ENCODE data around the gene CZIB.

GRCh38 chr1:53257454-53258081 lies 37.1 kb upstream of the CZIB start:
- TF ChIP-seq POLR2AphosphoS5 (IDR thresholded peaks at IDR 0.05; ENCODE audit: low read depth, low read length) (no peak), POLR2A (IDR thresholded peaks at IDR 0.05; ENCODE audit: borderline replicate concordance, extremely low read depth, insufficient read depth, insufficient read length) (no peak), CTCF (IDR thresholded peaks at IDR 0.05 in 2 of 3, conservative IDR thresholded peaks at IDR 0.05 in 1 of 3; ENCODE audit: borderline replicate concordance in 1 of 3, insufficient read depth in 1 of 3, low read depth in 2 of 3, low read length in 2 of 3) (no peak), EZH2phosphoT487 (IDR thresholded peaks at IDR 0.05; ENCODE audit: borderline replicate concordance) (no peak), CEBPB (IDR thresholded peaks at IDR 0.05; ENCODE audit: low read depth) (no peak), RAD21 (IDR thresholded peaks at IDR 0.05; ENCODE audit: low read depth) (no peak), REST (IDR thresholded peaks at IDR 0.05; ENCODE audit: low read depth) (no peak), SRF (IDR thresholded peaks at IDR 0.05; ENCODE audit: low read depth) (no peak), SP1 (IDR thresholded peaks at IDR 0.05; ENCODE audit: low read depth) (no peak), ATF3 (IDR thresholded peaks at IDR 0.05) (no peak), SIN3A (IDR thresholded peaks at IDR 0.05; ENCODE audit: low read depth) (no peak), JUND (IDR thresholded peaks at IDR 0.05) (no peak)

Measured in HCT116 (cell line).